RWPE2 (cell line): ENCODE data around the gene EIF1.

ENCODE experiments used
- ATAC-seq: fragments of 200-7000 bp; cut with Tn5 transposase; 3 replicates; pipeline ENCODE4 v1.9.1; 2021; ENCODE audit warnings: low read depth
- DNase-seq: peaks from one replicate; pipeline ENCODE4 v3.0.0-alpha.2; 2020; ENCODE audit warnings: low spot score
- H3K27ac ChIP-seq: fragments of 450-650 bp; 2 replicates; pipeline ENCODE4 v1.5.1; 2017; ENCODE audit warnings: mild to moderate bottlenecking; ENCODE audit not compliant: poor library complexity, severe bottlenecking
- H3K27me3 ChIP-seq: fragments of 250-450 bp; sonication (Bioruptor Pico); 2 replicates; pipeline ENCODE4 v1.5.1; 2021; ENCODE audit warnings: mild to moderate bottlenecking, moderate library complexity; ENCODE audit not compliant: insufficient read depth, poor library complexity, severe bottlenecking
- H3K36me3 ChIP-seq: fragments of 250-450 bp; sonication (Bioruptor Pico); 2 replicates; pipeline ENCODE4 v1.5.1; 2020; ENCODE audit warnings: low read depth, mild to moderate bottlenecking, moderate library complexity
- H3K4me1 ChIP-seq: fragments of 250-450 bp; sonication (Bioruptor Pico); 2 replicates; pipeline ENCODE4 v1.5.1; 2021; ENCODE audit warnings: mild to moderate bottlenecking, moderate library complexity; ENCODE audit not compliant: insufficient read depth, poor library complexity, severe bottlenecking
- H3K4me3 ChIP-seq: fragments of 250-450 bp; sonication (Bioruptor Pico); 2 replicates; pipeline ENCODE4 v1.5.1; 2021; ENCODE audit warnings: mild to moderate bottlenecking, moderate library complexity; ENCODE audit not compliant: severe bottlenecking
- H3K9me3 ChIP-seq: fragments of 250-450 bp; sonication (Bioruptor Pico); 2 replicates; pipeline ENCODE4 v1.5.1; 2021; ENCODE audit warnings: mild to moderate bottlenecking, moderate library complexity; ENCODE audit not compliant: severe bottlenecking
- CTCF ChIP-seq: fragments of 450-650 bp; IDR thresholded peaks from one replicate; pipeline ENCODE4 v1.5.1; 2017; ENCODE audit warnings: mild to moderate bottlenecking, moderate library complexity; ENCODE audit not compliant: poor library complexity, severe bottlenecking

The EIF1 gene

DNA sequence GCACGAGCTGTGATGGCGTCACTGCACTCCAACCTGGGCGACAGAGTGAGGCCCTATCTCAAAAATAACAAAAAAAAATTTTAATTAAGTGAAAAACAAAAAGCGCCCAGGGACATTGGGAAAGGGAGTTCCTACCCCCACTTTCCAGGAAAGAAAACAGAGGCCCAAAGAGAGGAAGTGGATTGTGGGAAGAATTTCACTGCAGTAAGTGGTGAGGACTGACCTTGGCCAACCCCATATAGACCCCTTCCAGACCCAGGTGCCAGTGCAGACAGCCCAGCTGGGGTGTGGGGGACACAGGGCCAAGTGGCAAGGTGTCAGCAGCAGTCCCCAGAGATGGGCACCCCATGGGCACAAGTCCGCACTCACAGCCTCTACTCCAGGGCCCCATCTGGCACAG is 35.3 kb upstream of the EIF1 start:
- Histone ChIP-seq H3K9me3 (no peaks in the 10 kb centered on the region), H3K4me3 (no peak overlapping the region), H3K27me3 (no peaks in the 10 kb centered on the region), H3K4me1 (peaks cover 65% of the 10 kb centered on the region), H3K36me3 (no peaks in the 10 kb centered on the region), H3K27ac (peak overlapping the region; percentile 99)
- TF ChIP-seq CTCF = no peak
- ATAC-seq = no peak
- no peak for DNase-seq

- Histone ChIP-seq H3K27ac (peak overlapping the region; percentile 99), H3K27me3 (no peaks in the 10 kb centered on the region), H3K36me3 (no peaks in the 10 kb centered on the region), H3K4me3 (no peak overlapping the region), H3K4me1 (peaks cover 64% of the 10 kb centered on the region), H3K9me3 (no peaks in the 10 kb centered on the region)
- DNase-seq (peak; percentile 99), ATAC-seq (peak; percentile 67)
- no peak for TF ChIP-seq CTCF
These were observed 34.6 kb upstream of the EIF1 start for GRCh38 chr17:41653892-41654677.

GRCh38 chr17:41654678-41655607 is 33.7 kb upstream of the EIF1 start:
- ATAC-seq (peak; percentile 2), DNase-seq (no peak)
- Histone ChIP-seq H3K4me3 (no peak overlapping the region), H3K9me3 (no peaks in the 10 kb centered on the region), H3K27me3 (no peaks in the 10 kb centered on the region), H3K4me1 (peaks cover 64% of the 10 kb centered on the region), H3K27ac (peak overlapping the region; percentile 99), H3K36me3 (no peaks in the 10 kb centered on the region)
- TF ChIP-seq CTCF = no peak

DNA sequence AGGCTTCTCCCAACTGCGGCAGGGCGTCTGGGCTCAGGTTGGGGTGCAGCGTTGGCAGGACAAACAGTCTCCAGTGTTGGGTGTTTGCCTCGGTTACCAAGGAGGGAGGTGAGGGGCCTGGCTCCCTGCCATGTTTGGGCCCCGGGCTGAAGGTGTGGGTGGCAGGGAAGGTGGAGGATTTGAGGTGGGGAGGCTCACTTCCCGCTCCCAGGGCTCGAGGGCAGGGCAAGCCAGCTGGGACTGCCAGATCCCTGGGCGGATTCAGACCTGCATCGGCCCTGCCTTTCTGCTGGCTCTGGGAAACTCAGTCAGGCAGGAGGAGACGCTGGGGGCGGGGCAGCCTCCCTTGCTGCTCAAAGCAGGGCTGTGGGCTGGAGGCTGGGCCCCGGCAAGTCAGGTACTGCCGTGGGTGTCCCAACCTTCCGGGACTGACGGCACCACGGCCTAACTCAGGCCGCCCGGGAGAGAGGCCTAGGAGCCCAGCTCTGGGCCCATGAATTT is 33.0 kb upstream of the EIF1 start:
- no peak for TF ChIP-seq CTCF

More for the DNA sequence above, 33.0 kb upstream of the EIF1 start:
- DNase-seq (peak; percentile 99), ATAC-seq (peak; percentile 59)
- Histone ChIP-seq H3K27ac (peak overlapping the region; percentile 99), H3K9me3 (no peaks in the 10 kb centered on the region), H3K4me3 (no peak overlapping the region), H3K27me3 (no peaks in the 10 kb centered on the region), H3K36me3 (no peaks in the 10 kb centered on the region), H3K4me1 (peaks cover 61% of the 10 kb centered on the region)
